Ureter (tissue), 1 donor: ENCODE data around the gene TEK. TPM values are rescaled to one million over a fixed set of nuclear protein-coding genes. Genes with fewer than 3 reads are reported as not detected.
"Not testable (repeated sequence)": the region's sequence is repeated elsewhere in the genome, so short reads cannot be mapped to it uniquely, and the experiment has no call there.

Experiments
- DNase-seq: peaks from one replicate; pipeline ENCODE4 v3.0.0-alpha.2; 2020; ENCODE audit warnings: low spot score
- total RNA-seq: library from RNA; stranded (reverse); gene quantifications from one replicate; pipeline ENCODE4 v1.2.4, GENCODE V29; 2023
- donor health status: DM: yes; HTN: yes; CAD: no.

Gene TEK
- 13.1 TPM for total RNA-seq

GRCh38 chr9:27108981-27109541 is at the start of gene TEK:
TSS of gene TEK (plus strand) at chr9:27109225. CDS start at chr9:27109591, 366 bp downstream.
- no peak for DNase-seq

GRCh38 chr9:27059412-27059811 is 49.6 kb upstream of the TEK start:
- DNase-seq = no peak

GRCh38 chr9:27059907-27060306 is 49.1 kb upstream of the TEK start:
- no peak for DNase-seq

- DNase-seq = no peak
These were observed 43.7 kb upstream of the TEK start for GRCh38 chr9:27065288-27065687.

- DNase-seq = no peak
These were observed 34.9 kb upstream of the TEK start for GRCh38 chr9:27073841-27074728.

- DNase-seq = no peak
These were observed 30.3 kb upstream of the TEK start for GRCh38 chr9:27078685-27079084.

- no peak for DNase-seq
These were observed 23.6 kb upstream of the TEK start for GRCh38 chr9:27085456-27085855.

GRCh38 chr9:27086818-27087680 is 22.0 kb upstream of the TEK start:
- DNase-seq = no peak

- no peak for DNase-seq
These were observed 20.0 kb upstream of the TEK start for GRCh38 chr9:27088981-27089380.

- no peak for DNase-seq
These were observed 19.3 kb upstream of the TEK start for GRCh38 chr9:27089706-27090105.

GRCh38 chr9:27090231-27090630 is 18.8 kb upstream of the TEK start:
- no peak for DNase-seq

- no peak for DNase-seq
These were observed 18.3 kb upstream of the TEK start for GRCh38 chr9:27090711-27091110.

- not testable (repeated sequence) for DNase-seq
These were observed 16.5 kb upstream of the TEK start for GRCh38 chr9:27092496-27092895.

- not testable (repeated sequence) for DNase-seq
These were observed 15.5 kb upstream of the TEK start for GRCh38 chr9:27093384-27094067.

- DNase-seq = no peak
These were observed 14.3 kb upstream of the TEK start for GRCh38 chr9:27094640-27095298.

- no peak for DNase-seq
These were observed 1.8 kb upstream of the TEK start for GRCh38 chr9:27107241-27107640.

GRCh38 chr9:27109621-27110020 is 596 bp downstream of the TEK start:
- DNase-seq = no peak

- DNase-seq = no peak
These were observed 1.2 kb downstream of the TEK start for GRCh38 chr9:27110181-27110580.

GRCh38 chr9:27112235-27112634 is 3.2 kb downstream of the TEK start:
- no peak for DNase-seq

- DNase-seq = no peak
These were observed 8.6 kb downstream of the TEK start for GRCh38 chr9:27117489-27118135.

GRCh38 chr9:27118916-27119315 is 9.9 kb downstream of the TEK start:
- DNase-seq = no peak
